Duodenal mucosa (tissue), 2 donors: ENCODE measurements around the gene CDK8.
"Not testable (repeated sequence)": the region's sequence is repeated elsewhere in the genome, so short reads cannot be mapped to it uniquely, and the experiment has no call there.

Experiments used
- H3K27ac ChIP-seq: one replicate; pipeline ENCODE4 v1.7.0; 2013; ENCODE audit warnings: low read depth, low read length
- H3K27me3 ChIP-seq, 2 donors: one replicate each; pipeline ENCODE4 v1.7.0; 2013; ENCODE audit warnings: low read length in 2 of 2, control low read depth in 1 of 2; ENCODE audit not compliant: insufficient read depth in 2 of 2, control insufficient read depth in 1 of 2
- H3K36me3 ChIP-seq, 2 donors: one replicate each; pipeline ENCODE4 v1.7.0; 2013; ENCODE audit warnings: low read length in 2 of 2, control low read depth in 1 of 2; ENCODE audit not compliant: insufficient read depth in 2 of 2, control insufficient read depth in 1 of 2
- H3K4me1 ChIP-seq, 2 donors: one replicate each; pipeline ENCODE4 v1.7.0; 2013; ENCODE audit warnings: low read length in 2 of 2, control low read depth in 1 of 2; ENCODE audit not compliant: insufficient read depth in 2 of 2, control insufficient read depth in 1 of 2
- H3K4me3 ChIP-seq, 2 donors: one replicate each; pipeline ENCODE4 v1.7.0; 2013; ENCODE audit warnings: low read length in 2 of 2, low read depth in 1 of 2
- H3K9ac ChIP-seq, 2 donors: one replicate each; pipeline ENCODE4 v1.7.0; 2013; ENCODE audit warnings: low read length in 2 of 2, low read depth in 1 of 2
- H3K9me3 ChIP-seq, 2 donors: one replicate each; pipeline ENCODE4 v1.7.0; 2013; ENCODE audit warnings: low read length in 2 of 2, control low read depth in 1 of 2; ENCODE audit not compliant: control insufficient read depth in 1 of 2

Gene CDK8

DNA sequence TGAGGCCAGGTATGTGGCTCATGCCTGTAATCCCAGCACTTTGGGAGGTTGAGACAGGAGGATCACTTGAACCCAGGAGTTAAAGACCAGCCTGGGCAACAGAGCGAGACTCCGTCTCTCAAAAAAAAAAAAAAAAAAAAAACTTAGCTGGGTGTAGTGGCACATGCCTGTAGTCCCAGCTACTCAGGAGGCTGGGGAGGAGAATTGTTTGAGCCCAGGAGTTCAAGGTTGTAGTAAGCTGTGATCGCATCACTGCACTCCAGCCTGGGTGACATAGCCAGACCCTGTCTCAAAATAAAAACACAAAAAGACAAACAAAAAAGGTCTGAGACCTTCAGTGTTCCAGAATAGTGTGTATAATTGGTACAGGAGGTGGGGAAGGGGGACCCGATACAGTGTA is 1.9 kb upstream of the CDK8 start:
- not testable (repeated sequence) for H3K27ac ChIP-seq, H3K36me3 ChIP-seq, H3K9me3 ChIP-seq, H3K9ac ChIP-seq, H3K4me3 ChIP-seq, H3K27me3 ChIP-seq
- H3K4me1 ChIP-seq, result peaks cover 10 to 12% of the 10 kb centered on the region in 2 donors

- Histone ChIP-seq H3K9ac (peak overlapping the region in 1 of 2 donors; percentile 76), H3K36me3 (no peaks in the 10 kb centered on the region)
Observed at GRCh38 chr13:26253262-26253786, 605 bp upstream of the CDK8 start.

DNA sequence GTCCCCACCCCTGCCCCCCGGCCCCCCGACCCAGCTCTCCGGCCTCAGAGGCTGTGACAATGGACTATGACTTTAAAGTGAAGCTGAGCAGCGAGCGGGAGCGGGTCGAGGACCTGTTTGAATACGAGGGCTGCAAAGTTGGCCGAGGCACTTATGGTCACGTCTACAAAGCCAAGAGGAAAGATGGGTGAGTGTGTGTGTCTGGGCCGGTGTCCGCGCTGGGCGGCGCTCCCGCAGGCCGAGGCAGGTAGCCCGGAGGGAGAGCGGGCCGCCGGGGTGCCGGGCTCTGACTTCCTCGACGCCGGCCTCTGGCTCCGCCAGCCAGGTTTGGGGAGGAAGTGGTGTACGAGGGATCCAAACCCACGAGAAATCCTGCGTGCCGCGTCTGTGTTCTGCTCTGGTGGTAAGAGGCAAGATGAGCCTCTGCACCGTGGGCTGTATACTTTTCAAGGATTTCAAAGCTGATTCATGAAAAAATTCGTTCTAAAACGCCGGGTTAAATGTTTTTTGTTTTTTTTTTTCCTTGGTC is 718 bp downstream of the CDK8 start:
- peak overlapping the region; percentile 94 for H3K27ac ChIP-seq
- H3K9ac ChIP-seq, result peak overlapping the region; percentile 76 to 77
- peaks cover 10 to 12% of the 10 kb centered on the region in 2 donors for H3K4me1 ChIP-seq
- H3K27me3 ChIP-seq, result no peaks in the 10 kb centered on the region
- H3K4me3 ChIP-seq, result peak overlapping the region; percentile 89 to 93
- no peaks in the 10 kb centered on the region for H3K36me3 ChIP-seq
- no peaks in the 10 kb centered on the region for H3K9me3 ChIP-seq

More at GRCh38 chr13:26253262-26253786, 605 bp upstream of the CDK8 start:
- no peak overlapping the region for H3K27ac ChIP-seq
- peak overlapping the region; percentile 89 to 93 for H3K4me3 ChIP-seq
- H3K4me1 ChIP-seq, result peaks cover 10 to 12% of the 10 kb centered on the region in 2 donors
- H3K9me3 ChIP-seq, result no peaks in the 10 kb centered on the region
- H3K27me3 ChIP-seq, result peaks cover 0 to 3% of the 10 kb centered on the region in 2 donors

DNA sequence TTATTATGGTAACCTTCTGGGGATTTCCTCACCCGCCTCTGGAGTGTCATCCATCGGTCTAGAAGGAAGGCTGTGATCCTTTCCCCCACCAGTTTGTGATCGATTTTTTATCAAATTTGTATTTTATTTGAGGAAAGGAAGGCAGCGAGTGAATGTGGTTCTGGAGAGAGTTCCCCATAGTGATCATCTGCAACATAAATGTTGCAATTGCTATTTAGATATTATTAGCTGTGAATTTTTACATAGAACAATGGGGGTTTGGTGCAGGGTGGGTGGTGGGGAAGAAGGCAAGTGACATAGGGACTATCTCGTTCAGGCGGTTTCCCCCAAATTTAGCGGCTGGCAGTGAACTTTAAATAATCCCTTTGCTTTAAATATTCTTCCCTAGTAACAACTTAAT is 1.2 kb downstream of the CDK8 start:
- Histone ChIP-seq H3K36me3 (no peaks in the 10 kb centered on the region), H3K9me3 (no peaks in the 10 kb centered on the region), H3K9ac (peak overlapping the region; percentile 76 to 77), H3K27ac (no peak overlapping the region), H3K4me3 (peak overlapping the region; percentile 89 to 93), H3K4me1 (peaks cover 10 to 12% of the 10 kb centered on the region in 2 donors), H3K27me3 (no peaks in the 10 kb centered on the region)

DNA sequence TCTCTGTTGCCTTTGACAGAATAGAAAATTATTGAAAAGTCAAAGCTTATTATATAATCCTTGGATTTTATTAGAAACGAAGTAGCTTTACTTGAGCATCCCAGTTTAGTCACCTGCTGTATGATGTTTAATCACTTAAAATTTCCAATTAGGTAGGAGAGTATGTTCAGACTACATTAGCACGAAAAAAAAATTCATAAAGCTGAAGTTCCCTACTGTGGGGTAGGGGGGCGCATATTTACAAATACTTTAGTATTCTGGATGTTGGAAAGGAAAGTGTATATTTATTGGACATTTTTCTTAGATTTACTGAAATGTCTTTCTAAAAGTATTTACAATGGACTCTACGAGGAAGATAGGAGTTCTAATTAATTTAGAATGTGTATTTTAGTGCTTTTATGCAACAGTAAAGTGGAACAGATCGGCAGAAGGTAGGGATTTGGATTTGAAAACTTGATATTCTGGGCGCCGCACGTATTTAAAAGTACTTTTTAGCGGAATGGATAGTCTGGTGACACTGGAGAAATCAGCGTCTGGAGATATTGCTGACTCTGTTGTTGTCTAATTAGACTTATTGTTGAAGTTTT is 1.9 kb downstream of the CDK8 start:
- Histone ChIP-seq H3K4me3 (peak overlapping the region; percentile 89 to 93), H3K36me3 (no peaks in the 10 kb centered on the region), H3K27me3 (no peaks in the 10 kb centered on the region), H3K27ac (no peak overlapping the region), H3K4me1 (peaks cover 10 to 12% of the 10 kb centered on the region in 2 donors), H3K9ac (peak overlapping the region in 1 of 2 donors; percentile 76), H3K9me3 (no peaks in the 10 kb centered on the region)

DNA sequence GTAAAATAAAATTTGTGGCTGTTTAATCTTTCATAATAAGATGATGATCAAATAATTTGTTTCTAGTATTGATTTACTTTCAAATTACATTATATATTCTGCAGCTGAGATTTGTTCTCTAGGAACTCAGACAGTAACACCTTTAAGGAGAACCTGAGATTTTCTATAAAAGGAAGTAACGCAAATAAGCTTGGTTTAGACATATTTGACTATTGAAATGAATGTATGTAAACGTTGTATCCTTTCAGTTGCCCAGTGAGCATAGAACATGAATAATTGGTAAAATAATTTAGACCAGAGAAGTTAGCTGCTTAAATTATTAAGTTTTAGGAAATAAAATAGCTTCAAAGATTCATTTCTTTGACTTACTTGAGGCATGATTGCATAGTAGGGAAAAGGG is 3.1 kb downstream of the CDK8 start:
- Histone ChIP-seq H3K27me3 (no peaks in the 10 kb centered on the region), H3K27ac (no peak overlapping the region), H3K4me3 (no peak overlapping the region), H3K9me3 (no peaks in the 10 kb centered on the region), H3K36me3 (no peaks in the 10 kb centered on the region), H3K9ac (no peak overlapping the region), H3K4me1 (peaks cover 10 to 12% of the 10 kb centered on the region in 2 donors)

DNA sequence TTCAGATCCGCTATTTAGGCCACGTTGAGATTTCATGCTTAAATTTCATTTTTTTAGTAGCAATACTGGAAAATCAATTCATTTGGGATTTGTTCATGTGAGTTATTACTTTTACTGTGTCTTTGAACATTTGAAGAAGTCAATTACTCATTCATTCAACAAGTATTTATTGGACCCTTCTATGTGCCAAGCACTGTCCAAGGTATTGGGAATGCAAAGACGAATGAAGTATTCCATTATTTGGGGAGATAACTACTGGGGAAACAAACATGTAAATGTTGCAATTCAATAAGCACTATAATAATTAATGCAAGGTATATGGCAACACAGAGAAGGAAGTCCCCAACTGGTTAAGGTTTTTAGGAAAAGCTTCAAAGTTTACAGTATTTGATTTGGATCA is 5.7 kb downstream of the CDK8 start:
- H3K27ac ChIP-seq, result no peak overlapping the region
- H3K9ac ChIP-seq, result no peak overlapping the region
- H3K4me1 ChIP-seq, result peaks cover 10 to 12% of the 10 kb centered on the region in 2 donors
- H3K27me3 ChIP-seq, result no peaks in the 10 kb centered on the region
- no peak overlapping the region for H3K4me3 ChIP-seq
- H3K36me3 ChIP-seq, result no peaks in the 10 kb centered on the region
- no peaks in the 10 kb centered on the region for H3K9me3 ChIP-seq

DNA sequence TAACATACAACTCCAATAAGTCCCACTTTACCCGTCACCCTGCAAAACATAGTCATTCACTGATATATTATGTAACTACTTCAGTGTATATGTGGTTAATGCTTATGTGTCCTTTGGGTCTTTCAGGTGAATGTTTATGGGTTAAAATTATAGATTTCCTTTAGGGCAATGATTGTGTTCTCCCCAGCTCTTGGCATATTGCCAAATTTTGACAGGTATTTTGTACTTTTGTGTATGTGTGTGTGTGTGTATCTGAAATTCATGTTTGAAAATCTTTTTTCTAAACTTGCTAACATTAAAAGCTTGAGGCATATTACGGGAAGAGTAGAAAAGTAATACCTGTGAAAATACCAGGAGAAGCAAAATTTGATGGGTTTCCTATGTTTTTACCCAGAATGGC is 8.2 kb downstream of the CDK8 start:
- Histone ChIP-seq H3K36me3 (no peaks in the 10 kb centered on the region), H3K9ac (no peak overlapping the region), H3K27ac (no peak overlapping the region), H3K9me3 (no peaks in the 10 kb centered on the region), H3K27me3 (no peaks in the 10 kb centered on the region), H3K4me3 (no peak overlapping the region), H3K4me1 (no peaks in the 10 kb centered on the region)

GRCh38 chr13:26266311-26266710 is 12.4 kb downstream of the CDK8 start:
- no peak overlapping the region for H3K4me3 ChIP-seq

DNA sequence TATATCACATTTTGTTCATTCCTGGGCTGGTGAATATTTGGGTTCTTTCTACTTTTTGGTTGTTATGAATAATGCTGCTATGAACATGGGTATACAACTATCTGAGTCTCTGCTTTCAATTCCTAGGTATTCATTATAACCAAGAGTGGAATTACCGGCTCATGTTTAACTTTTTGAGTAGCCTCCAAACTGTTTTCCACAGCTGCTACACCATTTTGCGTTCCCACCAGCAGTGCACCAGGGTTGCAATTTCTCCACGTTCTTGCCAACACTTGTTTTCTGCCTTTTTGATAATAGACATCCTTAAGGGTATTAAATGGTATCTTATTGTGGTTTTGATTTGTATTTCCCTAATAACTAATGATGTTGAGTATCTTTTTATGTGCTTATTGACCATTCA is 16.8 kb downstream of the CDK8 start:
- H3K9me3 ChIP-seq, result no peaks in the 10 kb centered on the region
- no peaks in the 10 kb centered on the region for H3K4me1 ChIP-seq
- no peak overlapping the region for H3K27ac ChIP-seq
- no peaks in the 10 kb centered on the region for H3K36me3 ChIP-seq
- no peaks in the 10 kb centered on the region for H3K27me3 ChIP-seq
- H3K4me3 ChIP-seq, result no peak overlapping the region
- no peak overlapping the region for H3K9ac ChIP-seq

More at GRCh38 chr13:26266311-26266710, 12.4 kb downstream of the CDK8 start:
- Histone ChIP-seq H3K36me3 (no peaks in the 10 kb centered on the region), H3K27ac (no peak overlapping the region), H3K27me3 (no peaks in the 10 kb centered on the region), H3K9me3 (no peaks in the 10 kb centered on the region), H3K4me1 (no peaks in the 10 kb centered on the region), H3K9ac (no peak overlapping the region)
